Nephron (organoid): ENCODE data around the gene PPIB.
"Not testable (repeated sequence)": the region's sequence is repeated elsewhere in the genome, so short reads cannot be mapped to it uniquely, and the experiment has no call there.

Source experiments
- H3K27ac Mint-ChIP-seq, 3 experiments: 2 replicates each; pipeline ENCODE4 v1.8.0; 2020; ENCODE audit warnings: mixed read lengths in 3 of 3, mild to moderate bottlenecking in 2 of 3, moderate library complexity in 1 of 3
- H3K27me3 Mint-ChIP-seq: 2 replicates; pipeline ENCODE4 v1.8.0; 2021; ENCODE audit warnings: low read depth, mild to moderate bottlenecking, moderate library complexity, mixed read lengths
- H3K36me3 Mint-ChIP-seq: 2 replicates; pipeline ENCODE4 v1.8.0; 2020; ENCODE audit warnings: low read depth, mixed read lengths
- H3K4me1 Mint-ChIP-seq: 2 replicates; pipeline ENCODE4 v1.8.0; 2020; ENCODE audit warnings: mixed read lengths
- H3K4me3 Mint-ChIP-seq, 3 experiments: 2 replicates each; pipeline ENCODE4 v1.8.0; 2020; ENCODE audit warnings: mild to moderate bottlenecking in 3 of 3, mixed read lengths in 3 of 3, moderate library complexity in 2 of 3
- H3K9me3 Mint-ChIP-seq: 2 replicates; pipeline ENCODE4 v1.8.0; 2020; ENCODE audit warnings: mixed read lengths
- TF ChIP-seq, protein P1 (sequence below), 3 experiments: fragments of 200-600 bp; sonication (generic); IDR thresholded peaks; one replicate each; pipeline ENCODE4 v1.5.0; 2021; ENCODE audit warnings: antibody characterized with exemption in 3 of 3; ENCODE audit not compliant: unreplicated experiment in 3 of 3

Gene PPIB

DNA sequence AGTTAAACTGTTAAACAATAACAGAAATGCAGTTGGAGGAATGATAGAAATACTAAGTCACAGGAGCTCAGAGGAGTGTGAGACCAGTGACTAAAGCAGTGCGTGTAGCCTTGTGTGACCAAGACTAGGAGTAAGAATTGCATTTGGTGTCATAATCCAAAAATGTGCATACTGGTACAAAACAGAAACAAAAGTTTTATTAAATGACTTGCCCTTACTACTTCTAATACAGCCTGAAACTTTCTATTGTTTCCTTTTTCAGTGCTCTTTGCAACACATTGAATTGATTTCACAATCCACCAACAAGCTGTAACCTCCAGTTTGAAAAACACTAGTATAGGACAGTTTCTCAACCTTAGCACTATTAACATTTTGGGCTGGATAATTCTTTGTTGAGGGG lies 49.9 kb downstream of the PPIB start:
- no peaks in the 10 kb centered on the region for H3K27me3 Mint-ChIP-seq
- no peaks in the 10 kb centered on the region for H3K9me3 Mint-ChIP-seq
- H3K36me3 Mint-ChIP-seq = peaks cover 44% of the 10 kb centered on the region
- H3K4me1 Mint-ChIP-seq = peaks cover 9% of the 10 kb centered on the region
- H3K4me3 Mint-ChIP-seq = no peak overlapping the region
- H3K27ac Mint-ChIP-seq = peak overlapping the region in 2 of 3 experiments; percentile 61 to 90
- TF ChIP-seq, protein P1, sequence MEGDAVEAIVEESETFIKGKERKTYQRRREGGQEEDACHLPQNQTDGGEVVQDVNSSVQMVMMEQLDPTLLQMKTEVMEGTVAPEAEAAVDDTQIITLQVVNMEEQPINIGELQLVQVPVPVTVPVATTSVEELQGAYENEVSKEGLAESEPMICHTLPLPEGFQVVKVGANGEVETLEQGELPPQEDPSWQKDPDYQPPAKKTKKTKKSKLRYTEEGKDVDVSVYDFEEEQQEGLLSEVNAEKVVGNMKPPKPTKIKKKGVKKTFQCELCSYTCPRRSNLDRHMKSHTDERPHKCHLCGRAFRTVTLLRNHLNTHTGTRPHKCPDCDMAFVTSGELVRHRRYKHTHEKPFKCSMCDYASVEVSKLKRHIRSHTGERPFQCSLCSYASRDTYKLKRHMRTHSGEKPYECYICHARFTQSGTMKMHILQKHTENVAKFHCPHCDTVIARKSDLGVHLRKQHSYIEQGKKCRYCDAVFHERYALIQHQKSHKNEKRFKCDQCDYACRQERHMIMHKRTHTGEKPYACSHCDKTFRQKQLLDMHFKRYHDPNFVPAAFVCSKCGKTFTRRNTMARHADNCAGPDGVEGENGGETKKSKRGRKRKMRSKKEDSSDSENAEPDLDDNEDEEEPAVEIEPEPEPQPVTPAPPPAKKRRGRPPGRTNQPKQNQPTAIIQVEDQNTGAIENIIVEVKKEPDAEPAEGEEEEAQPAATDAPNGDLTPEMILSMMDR (IDR thresholded peaks at IDR 0.05; ENCODE audit: unreplicated experiment in 3 of 3) = no peak

GRCh38 chr15:64112073-64112772 lies 50.6 kb downstream of the PPIB start:
- peak overlapping the region; percentile 52 to 90 (median 61) for H3K27ac Mint-ChIP-seq
- no peaks in the 10 kb centered on the region for H3K27me3 Mint-ChIP-seq
- H3K36me3 Mint-ChIP-seq = peaks cover 40% of the 10 kb centered on the region
- H3K4me3 Mint-ChIP-seq = no peak overlapping the region
- H3K9me3 Mint-ChIP-seq = no peaks in the 10 kb centered on the region
- TF ChIP-seq, protein P1 (IDR thresholded peaks at IDR 0.05; ENCODE audit: unreplicated experiment in 3 of 3) = no peak
- peaks cover 9% of the 10 kb centered on the region for H3K4me1 Mint-ChIP-seq

GRCh38 chr15:64111679-64112050 lies 51.2 kb downstream of the PPIB start:
- no peaks in the 10 kb centered on the region for H3K9me3 Mint-ChIP-seq
- no peaks in the 10 kb centered on the region for H3K27me3 Mint-ChIP-seq
- H3K4me1 Mint-ChIP-seq = peaks cover 9% of the 10 kb centered on the region
- no peak overlapping the region for H3K4me3 Mint-ChIP-seq
- TF ChIP-seq, protein P1 (IDR thresholded peaks at IDR 0.05; ENCODE audit: unreplicated experiment in 3 of 3) = no peak
- peak overlapping the region; percentile 52 to 90 (median 61) for H3K27ac Mint-ChIP-seq
- H3K36me3 Mint-ChIP-seq = peaks cover 35% of the 10 kb centered on the region

DNA sequence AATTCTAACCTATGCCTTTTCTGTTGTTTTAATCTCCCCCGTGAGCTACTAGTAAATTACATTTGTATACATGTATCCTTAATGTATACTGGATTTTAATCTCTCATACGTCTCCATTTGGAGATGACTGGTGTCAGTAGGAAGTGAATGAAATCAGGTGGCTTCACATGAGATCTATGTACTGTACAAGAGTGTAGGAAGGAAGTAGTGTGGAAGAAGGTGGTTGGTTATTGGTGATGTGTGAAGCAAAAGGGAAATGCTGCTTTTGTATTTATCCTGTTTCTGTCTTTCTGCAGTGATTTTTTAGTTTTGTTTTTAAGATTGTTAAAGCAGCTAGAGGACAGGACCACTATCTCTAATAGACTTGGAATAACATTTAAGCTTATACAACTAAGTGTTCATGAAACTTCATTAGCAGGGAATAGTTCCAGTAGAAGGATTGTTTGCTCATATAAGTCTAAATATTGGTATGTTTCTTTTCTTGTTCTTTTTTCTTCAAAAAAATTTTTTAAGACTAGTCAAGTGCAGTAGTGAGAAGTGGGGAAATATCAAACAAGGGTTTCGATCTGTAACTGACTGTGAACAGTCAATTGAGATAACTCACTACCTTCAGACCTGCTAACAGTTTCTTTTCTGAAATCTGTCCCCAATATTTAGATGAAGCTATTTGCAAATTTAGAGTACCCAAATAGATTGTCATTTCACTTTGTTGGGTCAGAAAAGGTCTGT lies 51.7 kb downstream of the PPIB start:
- TF ChIP-seq, protein P1 (IDR thresholded peaks at IDR 0.05; ENCODE audit: unreplicated experiment in 3 of 3) = no peak
- H3K27me3 Mint-ChIP-seq = no peaks in the 10 kb centered on the region
- no peaks in the 10 kb centered on the region for H3K9me3 Mint-ChIP-seq
- H3K4me1 Mint-ChIP-seq = peaks cover 9% of the 10 kb centered on the region
- peaks cover 30% of the 10 kb centered on the region for H3K36me3 Mint-ChIP-seq
- H3K4me3 Mint-ChIP-seq = no peak overlapping the region
- H3K27ac Mint-ChIP-seq = peak overlapping the region in 2 of 3 experiments; percentile 36 to 90

DNA sequence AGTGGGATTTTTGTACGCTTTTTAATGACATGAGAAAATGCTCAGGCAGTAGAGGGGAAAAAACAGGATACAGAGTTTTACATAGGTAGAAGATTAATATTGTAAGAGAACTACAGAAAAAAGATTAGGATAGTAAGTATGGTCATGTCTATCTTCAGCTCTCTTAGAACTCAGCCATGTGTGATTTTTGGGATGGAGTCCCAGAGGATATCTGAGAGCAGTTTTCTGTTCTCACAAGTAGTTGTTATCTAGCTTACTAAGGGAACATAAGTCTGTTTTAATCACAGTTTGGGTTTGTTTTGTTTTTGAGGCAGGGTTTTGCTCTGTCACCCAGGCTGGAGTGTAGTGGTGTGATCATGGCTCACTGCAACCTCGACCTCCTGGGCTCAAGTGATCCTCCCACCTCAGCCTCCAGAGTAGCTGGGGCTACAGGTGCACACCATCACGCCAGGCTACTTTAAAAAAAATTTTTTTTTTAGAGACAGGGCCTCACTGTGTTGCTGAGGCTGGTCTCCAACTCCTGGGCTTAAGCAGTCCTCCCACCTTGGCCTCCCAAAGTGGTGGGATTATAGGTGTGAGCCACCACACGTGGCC lies 52.6 kb downstream of the PPIB start:
- H3K27ac Mint-ChIP-seq = peak overlapping the region in 1 of 3 experiments; percentile 90
- peaks cover 26% of the 10 kb centered on the region for H3K36me3 Mint-ChIP-seq
- not testable (repeated sequence) for H3K4me1 Mint-ChIP-seq, H3K4me3 Mint-ChIP-seq, H3K9me3 Mint-ChIP-seq, H3K27me3 Mint-ChIP-seq

GRCh38 chr15:64107337-64107736 lies 55.5 kb downstream of the PPIB start:
- Mint-ChIP-seq H3K27me3 (no peaks in the 10 kb centered on the region), H3K36me3 (peaks cover 13% of the 10 kb centered on the region), H3K9me3 (no peaks in the 10 kb centered on the region), H3K4me3 (no peak overlapping the region), H3K4me1 (peaks cover 9% of the 10 kb centered on the region), H3K27ac (no peak overlapping the region)
- TF ChIP-seq, protein P1 (IDR thresholded peaks at IDR 0.05; ENCODE audit: unreplicated experiment in 3 of 3) = no peak
